ENCODE measurements around the gene SSUH2.

SSUH2 gene

DNA sequence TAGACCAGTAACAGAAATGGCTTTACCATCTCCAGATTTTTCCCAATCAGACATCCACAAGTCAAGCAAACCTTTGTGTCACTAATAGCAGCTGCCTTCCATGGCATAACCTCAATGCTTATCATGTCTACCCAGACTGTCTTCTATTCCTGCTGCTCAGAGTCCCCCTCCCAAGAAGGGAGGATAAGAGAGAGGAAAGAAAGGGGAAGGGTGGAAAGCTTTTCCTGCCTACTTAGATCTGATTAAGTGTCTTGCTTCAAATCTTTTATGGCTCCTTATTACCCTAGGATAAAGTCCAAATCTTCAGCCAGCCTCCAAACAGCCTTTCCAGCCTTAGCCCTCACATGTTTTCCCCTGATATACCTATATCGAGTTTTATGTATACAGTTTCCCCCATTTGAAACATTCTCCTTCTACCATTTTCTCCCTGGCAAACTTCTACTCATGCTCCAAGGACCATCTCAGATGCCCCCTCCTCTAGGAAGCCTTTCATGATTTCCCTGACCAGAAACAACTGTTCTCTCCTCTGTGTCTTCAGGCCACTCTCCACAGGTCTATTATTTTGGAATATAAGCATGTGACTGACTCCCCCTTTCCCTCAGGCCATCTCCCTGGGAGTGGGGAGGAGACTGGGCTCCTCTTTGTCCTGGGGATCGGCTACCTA is 7.9 kb upstream of the SSUH2 start:
- Mint-ChIP-seq H3K4me1 (peaks cover 4% of the 10 kb centered on the region in 2 donors), H3K27me3 (peaks cover 0 to 11% of the 10 kb centered on the region in 2 donors), H3K27ac (no peak overlapping the region), H3K4me3 (no peak overlapping the region), H3K9me3 (peaks cover 3 to 4% of the 10 kb centered on the region in 2 donors), H3K36me3 (peaks cover 0 to 7% of the 10 kb centered on the region in 2 donors)
- DNase-seq: no peak
- ATAC-seq (replicated peaks): no peak

DNA sequence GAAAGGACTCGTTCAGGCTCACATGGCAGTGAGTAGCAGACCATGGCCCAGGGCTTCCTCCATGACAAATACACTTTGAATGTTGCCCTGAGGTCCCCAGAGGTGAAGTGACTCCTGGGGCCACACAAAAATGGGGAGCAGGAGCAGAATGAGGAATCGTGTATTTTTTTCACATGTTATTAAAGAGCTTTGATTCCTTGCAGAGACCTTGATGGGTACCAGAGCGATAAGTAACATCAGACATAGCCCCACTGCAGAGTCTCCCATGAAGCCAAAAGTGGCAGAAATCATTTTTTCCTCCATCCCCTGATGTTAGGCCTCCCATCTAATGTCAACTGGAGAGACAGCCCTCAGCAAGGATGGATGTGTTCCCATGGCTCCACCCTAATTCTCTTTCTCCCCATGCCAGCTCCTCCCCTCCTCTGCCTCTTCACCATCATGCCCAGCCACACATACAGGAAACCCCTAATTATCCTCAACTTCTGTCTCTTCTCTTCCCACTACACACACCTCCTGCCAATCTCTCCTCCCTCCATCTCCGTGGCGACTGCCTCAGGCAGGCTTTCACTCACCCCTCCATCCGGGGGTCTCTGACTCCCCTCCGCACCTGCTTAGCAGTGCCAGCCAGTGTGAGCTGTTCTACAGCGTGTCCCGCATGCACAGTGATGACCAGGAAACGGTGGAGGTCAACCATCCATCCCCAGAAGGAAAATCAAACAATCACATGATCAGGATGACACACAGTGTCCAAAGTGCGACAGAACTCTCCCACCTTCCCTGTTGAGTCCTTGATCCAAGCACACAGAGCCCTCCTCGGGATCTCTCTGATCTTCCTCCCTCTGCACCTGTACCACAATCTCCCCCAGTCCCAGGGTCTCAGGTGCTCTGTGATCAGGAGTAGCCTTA is 7.1 kb upstream of the SSUH2 start:
- DNase-seq: no peak
- peaks cover 0 to 8% of the 10 kb centered on the region in 2 donors for H3K27me3 Mint-ChIP-seq
- no peak overlapping the region for H3K27ac Mint-ChIP-seq
- H3K4me3 Mint-ChIP-seq: no peak overlapping the region
- ATAC-seq (replicated peaks): no peak
- H3K9me3 Mint-ChIP-seq: peaks cover 3 to 4% of the 10 kb centered on the region in 2 donors
- H3K36me3 Mint-ChIP-seq: peaks cover 0 to 7% of the 10 kb centered on the region in 2 donors
- no peaks in the 10 kb centered on the region for H3K4me1 Mint-ChIP-seq

DNA sequence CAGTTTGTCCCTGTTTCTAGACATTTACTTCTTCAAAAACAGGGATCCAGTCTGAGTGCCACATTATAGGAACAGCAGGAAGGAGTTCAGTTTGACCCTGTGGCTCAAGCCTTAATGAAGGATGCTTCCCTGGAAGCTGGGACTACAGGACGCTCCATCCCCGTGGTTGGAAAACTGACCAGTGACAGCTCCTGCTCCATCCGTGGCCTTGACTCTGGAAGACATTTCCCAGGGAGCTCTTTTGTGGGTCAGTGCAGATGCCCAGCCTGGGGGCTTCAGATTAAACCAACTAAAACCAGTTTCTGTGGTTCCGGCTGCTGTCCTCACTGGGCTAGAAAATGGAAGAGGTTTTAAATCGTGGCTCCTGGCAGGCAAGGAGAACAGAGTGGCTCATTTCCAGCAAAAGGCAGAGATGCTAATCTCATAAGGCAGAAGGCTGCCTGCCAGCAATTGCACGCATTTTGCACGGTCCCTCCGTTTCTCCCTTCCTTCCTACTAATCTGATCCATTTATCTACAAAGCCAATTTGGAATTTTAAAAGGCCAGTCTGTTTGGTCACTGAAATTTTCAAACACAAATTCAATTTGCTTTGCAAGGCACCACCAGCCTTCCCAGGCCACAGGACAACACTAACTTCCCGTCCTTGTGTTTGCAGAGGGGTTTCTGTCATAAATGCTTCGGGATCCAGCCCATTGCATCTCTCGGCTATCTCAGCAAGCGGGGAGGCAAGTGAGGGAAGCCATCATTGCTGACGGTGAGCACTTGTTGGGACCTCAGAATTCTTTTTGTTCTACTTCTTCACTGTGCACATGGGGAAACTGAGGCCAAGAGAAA is 6.2 kb upstream of the SSUH2 start:
- DNase-seq (no peak), ATAC-seq (replicated peaks) (no peak)
- Mint-ChIP-seq H3K9me3 (peaks cover 3 to 4% of the 10 kb centered on the region in 2 donors), H3K36me3 (peaks cover 0 to 7% of the 10 kb centered on the region in 2 donors), H3K27ac (no peak overlapping the region), H3K4me3 (no peak overlapping the region), H3K4me1 (no peaks in the 10 kb centered on the region), H3K27me3 (peaks cover 0 to 8% of the 10 kb centered on the region in 2 donors)

DNA sequence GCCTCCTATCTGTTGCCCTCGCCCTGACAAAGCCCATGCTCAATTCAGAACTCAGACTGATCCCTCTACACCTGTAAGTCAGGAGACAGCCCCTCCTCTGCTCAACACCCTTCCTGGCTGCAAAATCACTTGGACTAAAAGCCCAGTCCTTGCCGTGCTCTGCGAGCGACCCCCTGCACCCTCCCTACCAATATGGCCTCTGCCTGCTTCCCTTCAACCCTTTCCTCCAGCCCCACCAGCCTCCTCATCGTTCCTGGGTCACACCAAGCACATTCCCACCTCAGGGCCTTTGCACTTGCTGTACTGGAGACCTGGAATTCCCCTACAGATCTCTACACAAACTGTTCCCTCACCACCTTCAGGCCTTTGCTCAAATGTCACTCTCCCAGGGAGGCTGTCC is 5.2 kb upstream of the SSUH2 start:
- no peak overlapping the region for H3K27ac Mint-ChIP-seq
- no peak for ATAC-seq (replicated peaks)

DNA sequence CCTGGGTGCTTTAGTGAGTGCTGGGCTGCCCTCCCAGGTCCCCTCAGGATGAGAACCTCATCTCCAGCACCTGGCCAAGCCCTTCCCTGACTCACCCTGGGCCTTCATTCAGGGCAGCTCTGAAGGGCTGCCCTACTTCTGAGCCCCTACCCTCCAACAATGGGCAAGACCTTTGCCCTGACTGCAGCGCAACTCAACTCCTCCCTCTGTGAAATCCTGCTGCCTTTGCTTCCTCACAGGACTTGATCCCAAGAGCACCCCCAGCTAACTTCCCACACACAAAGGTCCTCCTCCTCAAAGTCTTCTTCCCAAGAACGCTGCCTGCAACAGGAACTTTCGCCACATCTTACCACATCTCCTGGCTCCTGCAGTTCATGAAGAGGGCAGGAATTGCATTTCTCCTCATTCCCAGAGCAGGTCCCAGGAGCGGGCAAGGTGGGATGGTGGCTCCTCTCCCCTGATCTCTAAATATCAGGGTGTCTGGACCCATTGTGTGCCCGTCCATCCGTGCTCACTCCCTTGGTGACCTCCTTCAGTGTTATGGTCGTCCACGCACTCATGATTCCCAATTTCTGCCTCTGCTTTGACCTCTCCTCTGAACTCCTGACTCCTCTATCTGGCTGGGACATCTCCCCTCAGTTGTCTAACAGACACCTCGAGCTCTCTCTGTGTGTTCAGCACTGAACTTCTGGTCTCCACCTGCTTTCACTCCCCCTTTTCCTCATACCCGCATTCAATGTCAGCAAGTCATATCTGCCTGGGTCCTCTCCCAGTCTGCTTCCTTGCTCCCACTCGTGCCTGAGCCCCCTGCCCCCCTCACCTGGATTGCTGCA is 4.5 kb upstream of the SSUH2 start:
- peaks cover 8% of the 10 kb centered on the region in 2 donors for H3K27me3 Mint-ChIP-seq
- H3K36me3 Mint-ChIP-seq: peaks cover 0 to under 1% of the 10 kb centered on the region in 2 donors

More for the DNA sequence above, 5.2 kb upstream of the SSUH2 start:
- Mint-ChIP-seq H3K27me3 (peaks cover 1 to 8% of the 10 kb centered on the region in 2 donors), H3K36me3 (peaks cover 0 to 3% of the 10 kb centered on the region in 2 donors), H3K4me3 (no peak overlapping the region), H3K4me1 (peaks cover 0 to 2% of the 10 kb centered on the region in 2 donors), H3K9me3 (peaks cover 3 to 4% of the 10 kb centered on the region in 2 donors)
- DNase-seq: no peak

DNA sequence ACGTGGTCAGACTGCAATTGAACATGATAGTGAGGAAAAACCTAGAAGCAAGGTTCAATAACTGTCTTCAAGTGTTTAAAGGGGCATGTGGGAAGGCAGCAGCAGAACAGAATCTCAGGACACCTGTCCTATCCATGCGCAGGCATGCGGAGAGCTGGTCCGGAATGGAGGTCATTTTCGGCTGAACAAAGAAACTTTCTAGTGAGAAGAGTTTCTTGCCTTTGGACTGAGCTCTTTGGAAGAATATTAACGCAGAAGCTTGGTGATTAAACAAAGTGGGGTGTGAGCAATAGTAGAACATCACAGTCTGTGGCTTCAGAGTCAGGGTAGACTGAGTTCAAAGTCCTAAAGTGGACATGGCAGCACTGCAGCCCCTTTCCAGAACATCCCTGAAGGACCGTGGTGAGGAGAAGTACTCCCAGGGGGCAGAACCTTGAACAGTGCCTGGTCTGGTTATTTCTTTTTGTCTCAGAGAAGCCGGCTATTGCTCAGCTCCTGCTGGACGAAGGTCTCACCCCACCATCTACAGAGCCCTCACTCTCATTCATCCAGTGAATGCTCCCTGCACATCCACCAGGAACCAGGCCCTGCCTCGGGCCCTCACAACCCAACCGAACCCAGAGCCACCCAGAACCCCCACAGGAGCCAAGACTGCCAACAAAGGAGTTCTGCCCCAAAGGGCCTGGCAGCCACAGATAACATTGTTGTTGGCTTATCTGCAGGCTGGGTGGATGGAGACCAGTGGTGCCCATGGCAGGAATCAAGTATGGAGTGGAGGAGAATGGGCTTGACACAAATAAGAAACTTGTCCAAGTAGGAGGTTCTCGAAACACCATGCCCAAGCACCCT is 2.8 kb upstream of the SSUH2 start:
- no peak overlapping the region for H3K27ac Mint-ChIP-seq
- peaks cover 0 to 4% of the 10 kb centered on the region in 2 donors for H3K4me1 Mint-ChIP-seq
- peaks cover 8 to 11% of the 10 kb centered on the region in 2 donors for H3K27me3 Mint-ChIP-seq
- DNase-seq (no peak), ATAC-seq (replicated peaks) (no peak)
- H3K4me3 Mint-ChIP-seq: no peak overlapping the region
- no peaks in the 10 kb centered on the region for H3K9me3 Mint-ChIP-seq
- H3K36me3 Mint-ChIP-seq: no peaks in the 10 kb centered on the region

More for the DNA sequence above, 4.5 kb upstream of the SSUH2 start:
- peaks cover under 1 to 2% of the 10 kb centered on the region in 2 donors for H3K9me3 Mint-ChIP-seq
- ATAC-seq (replicated peaks) (no peak), DNase-seq (no peak)
- no peak overlapping the region for H3K27ac Mint-ChIP-seq
- H3K4me3 Mint-ChIP-seq: no peak overlapping the region
- peaks cover 0 to 4% of the 10 kb centered on the region in 2 donors for H3K4me1 Mint-ChIP-seq

DNA sequence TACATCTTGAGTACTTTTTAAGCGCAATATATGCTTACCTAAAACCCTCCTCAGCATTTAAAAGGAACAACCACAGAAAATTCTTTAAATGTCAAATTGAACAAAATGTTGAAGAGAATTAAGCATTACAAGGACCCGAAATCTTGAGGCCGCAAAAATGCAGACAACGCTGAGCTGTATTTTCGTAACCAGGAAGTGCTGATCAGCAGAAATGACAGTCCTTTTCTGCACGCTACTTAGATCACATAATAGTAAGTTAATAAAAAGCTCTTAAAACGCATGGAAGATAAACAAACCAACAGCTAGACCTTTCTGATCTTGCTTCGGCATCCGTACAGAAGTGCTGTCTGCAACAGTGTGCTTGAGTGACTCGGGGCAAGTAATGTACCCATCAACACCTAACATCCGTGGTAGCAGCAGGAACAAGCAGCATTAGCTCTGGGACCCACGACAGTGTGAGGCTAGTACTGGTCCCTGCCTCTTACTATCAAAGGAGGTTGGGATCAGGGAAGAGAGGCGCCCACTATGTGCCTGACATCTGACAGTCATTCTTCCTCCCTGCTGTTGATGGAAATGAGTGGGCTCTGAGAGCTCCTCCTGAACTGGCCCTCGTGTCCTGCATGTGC is 1.8 kb upstream of the SSUH2 start:
- Mint-ChIP-seq H3K4me1 (peaks cover 0 to 4% of the 10 kb centered on the region in 2 donors), H3K36me3 (no peaks in the 10 kb centered on the region), H3K9me3 (no peaks in the 10 kb centered on the region), H3K27ac (no peak overlapping the region), H3K27me3 (peaks cover 0 to 11% of the 10 kb centered on the region in 2 donors), H3K4me3 (no peak overlapping the region)
- ATAC-seq (replicated peaks): no peak
- DNase-seq: no peak

DNA sequence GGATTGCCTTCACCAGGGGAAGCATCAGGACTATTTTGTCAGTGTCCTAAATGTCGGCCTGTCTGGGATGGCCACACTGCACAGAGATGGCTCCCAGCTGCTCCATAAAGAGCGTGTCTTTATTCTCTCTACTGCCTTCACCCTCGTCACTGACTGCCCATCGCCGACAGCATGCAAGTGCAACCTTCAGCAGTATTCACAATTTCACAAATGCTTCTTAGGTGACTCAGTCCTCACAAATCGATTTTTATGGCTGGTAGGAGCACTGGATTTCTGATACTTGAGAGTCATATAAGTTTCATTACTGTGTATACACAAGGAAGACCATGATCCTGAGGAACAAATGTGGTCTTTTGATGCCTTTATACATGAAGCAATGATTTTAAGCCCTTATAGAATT is 1.1 kb upstream of the SSUH2 start:
- ATAC-seq (replicated peaks): no peak

DNA sequence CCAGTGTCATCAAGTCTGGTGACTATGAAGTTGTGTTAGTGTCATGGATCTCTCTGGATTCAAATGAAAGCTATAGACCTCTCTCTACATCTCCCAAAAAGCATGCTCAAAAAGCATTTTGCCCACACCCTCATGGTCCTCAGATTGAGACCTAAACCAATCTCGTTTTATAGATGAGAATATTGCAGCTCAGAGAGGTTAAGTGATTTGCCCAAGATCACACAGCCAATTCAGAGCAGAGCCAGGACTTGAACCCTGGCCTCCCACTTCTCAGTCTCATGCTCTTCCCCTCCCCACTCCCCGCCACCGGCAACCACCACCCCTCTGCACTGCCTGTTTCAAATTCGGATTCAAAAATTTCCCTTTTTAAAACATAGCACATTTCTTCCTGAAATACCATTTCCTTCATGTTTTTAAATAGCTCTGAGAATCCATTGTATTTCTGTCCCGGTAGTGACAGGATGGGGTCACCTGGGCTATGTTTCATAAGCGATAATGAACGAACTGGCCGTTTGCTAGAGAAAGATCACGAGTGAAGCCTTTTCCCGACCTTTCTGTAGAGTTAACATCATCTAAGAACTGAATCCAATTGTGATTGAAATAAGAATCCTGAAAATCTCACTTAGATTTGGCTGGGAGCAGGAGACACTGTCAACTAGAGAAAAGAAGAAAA is 769 bp downstream of the SSUH2 start:
- DNase-seq (no peak), ATAC-seq (replicated peaks) (no peak)
- Mint-ChIP-seq H3K9me3 (no peaks in the 10 kb centered on the region), H3K36me3 (no peaks in the 10 kb centered on the region), H3K27me3 (peaks cover 0 to 16% of the 10 kb centered on the region in 2 donors), H3K4me3 (no peak overlapping the region), H3K27ac (no peak overlapping the region), H3K4me1 (peaks cover 0 to 4% of the 10 kb centered on the region in 2 donors)

More for the DNA sequence above, 1.1 kb upstream of the SSUH2 start:
- H3K27ac Mint-ChIP-seq: no peak overlapping the region
- H3K36me3 Mint-ChIP-seq: no peaks in the 10 kb centered on the region
- no peaks in the 10 kb centered on the region for H3K9me3 Mint-ChIP-seq
- H3K4me3 Mint-ChIP-seq: no peak overlapping the region
- no peak for DNase-seq
- H3K4me1 Mint-ChIP-seq: peaks cover 0 to 4% of the 10 kb centered on the region in 2 donors
- H3K27me3 Mint-ChIP-seq: peaks cover 0 to 11% of the 10 kb centered on the region in 2 donors

DNA sequence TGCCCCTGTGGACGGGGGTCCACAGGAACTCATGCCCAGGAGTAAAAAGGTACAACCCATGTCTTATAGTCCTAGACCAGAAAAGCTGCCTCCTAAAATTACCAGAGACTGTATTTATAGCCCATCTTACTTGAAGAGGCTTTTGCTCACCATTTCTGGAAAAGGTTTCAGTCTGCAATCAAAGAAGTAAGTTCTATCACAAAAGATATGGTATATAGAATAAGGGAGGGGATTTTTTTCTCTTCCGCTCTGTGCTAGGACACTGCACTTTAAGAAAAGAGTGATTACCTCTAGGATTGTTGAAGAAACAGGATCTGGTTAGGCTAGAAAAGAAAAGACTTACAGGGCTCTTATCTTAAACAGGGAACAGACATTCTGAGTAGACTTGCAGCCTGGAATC is 2.6 kb downstream of the SSUH2 start:
- no peak for DNase-seq
- Mint-ChIP-seq H3K4me3 (no peak overlapping the region), H3K27me3 (peaks cover 0 to 20% of the 10 kb centered on the region in 2 donors), H3K36me3 (no peaks in the 10 kb centered on the region), H3K9me3 (no peaks in the 10 kb centered on the region), H3K27ac (no peak overlapping the region), H3K4me1 (peaks cover 0 to 4% of the 10 kb centered on the region in 2 donors)
- ATAC-seq (replicated peaks): no peak

DNA sequence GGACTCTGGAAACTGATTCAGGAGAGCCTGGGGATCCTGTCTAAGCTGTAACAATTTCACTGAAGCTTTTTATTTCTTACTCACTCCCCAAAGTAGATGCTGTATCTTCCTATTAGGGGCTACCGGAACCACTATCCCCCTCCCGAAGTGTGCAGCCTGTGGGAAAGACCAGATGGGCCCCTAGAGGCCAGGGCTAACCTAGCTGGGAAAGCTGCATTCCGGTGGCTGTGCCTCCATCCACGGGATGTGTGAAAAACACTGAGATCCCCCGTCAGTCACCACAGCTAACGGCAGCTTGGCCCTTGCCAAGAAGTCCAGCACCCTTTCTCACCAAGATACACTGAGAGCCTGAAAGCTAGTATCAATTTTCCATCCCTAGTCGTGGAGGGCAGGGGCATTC is 3.1 kb downstream of the SSUH2 start:
- no peak for ATAC-seq (replicated peaks)
- DNase-seq: no peak
- Mint-ChIP-seq H3K27ac (no peak overlapping the region), H3K4me3 (no peak overlapping the region), H3K36me3 (peaks cover 0 to 3% of the 10 kb centered on the region in 2 donors), H3K27me3 (peaks cover 3 to 25% of the 10 kb centered on the region in 2 donors), H3K9me3 (peaks cover 3% of the 10 kb centered on the region in 2 donors), H3K4me1 (peaks cover 0 to 4% of the 10 kb centered on the region in 2 donors)

DNA sequence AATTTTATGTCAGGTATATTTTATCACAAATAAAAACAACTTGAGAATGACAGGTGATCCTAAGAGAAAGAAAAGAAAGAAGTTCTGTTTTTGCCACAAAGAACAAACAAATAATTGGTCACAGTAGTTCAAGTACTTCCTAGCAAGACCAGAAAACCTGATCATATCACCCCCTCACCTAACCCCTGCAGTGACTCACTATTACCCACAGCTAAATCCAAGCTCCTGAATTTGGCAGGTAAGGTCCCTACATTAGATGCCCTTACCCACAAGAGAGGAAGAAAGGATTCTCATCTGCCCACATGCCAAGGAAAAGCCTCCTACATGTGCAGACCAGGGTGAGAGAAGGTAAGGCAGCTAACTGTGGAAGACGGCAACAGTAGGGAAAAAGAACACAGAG is 4.4 kb downstream of the SSUH2 start:
- no peak for DNase-seq
- no peak overlapping the region for H3K4me3 Mint-ChIP-seq
- H3K36me3 Mint-ChIP-seq: peaks cover 0 to 3% of the 10 kb centered on the region in 2 donors
- no peak for ATAC-seq (replicated peaks)
- peaks cover 6 to 25% of the 10 kb centered on the region in 2 donors for H3K27me3 Mint-ChIP-seq
- H3K4me1 Mint-ChIP-seq: peaks cover 0 to 4% of the 10 kb centered on the region in 2 donors
- H3K9me3 Mint-ChIP-seq: peaks cover 5 to 6% of the 10 kb centered on the region in 2 donors
- H3K27ac Mint-ChIP-seq: no peak overlapping the region
